ENCODE results near the gene FGF2.
"Not testable (repeated sequence)": the region's sequence is repeated elsewhere in the genome, so short reads cannot be mapped to it uniquely, and the experiment has no call there.

The FGF2 gene

DNA sequence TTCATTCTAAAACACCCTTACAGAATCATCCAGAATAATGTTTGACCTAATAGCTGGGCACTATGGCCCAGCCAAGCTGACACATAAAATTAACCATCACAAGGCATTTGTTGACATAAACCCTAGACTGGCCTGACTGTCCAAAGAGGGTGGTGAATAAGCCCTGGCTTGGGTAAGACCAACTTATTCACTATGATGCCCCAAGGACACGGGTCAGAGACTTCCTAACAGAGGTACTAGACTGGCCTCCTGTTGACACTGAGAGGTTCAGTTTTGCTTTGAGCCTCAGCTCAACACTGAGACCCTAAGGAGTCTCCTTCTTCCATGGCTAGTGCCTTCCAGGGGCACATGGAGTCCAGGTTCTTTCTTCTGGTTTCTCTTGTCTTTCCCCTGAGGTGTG, 21.3 kb downstream of the FGF2 start:
- no peak for DNase-seq (ENCODE audit: low spot score)

DNA sequence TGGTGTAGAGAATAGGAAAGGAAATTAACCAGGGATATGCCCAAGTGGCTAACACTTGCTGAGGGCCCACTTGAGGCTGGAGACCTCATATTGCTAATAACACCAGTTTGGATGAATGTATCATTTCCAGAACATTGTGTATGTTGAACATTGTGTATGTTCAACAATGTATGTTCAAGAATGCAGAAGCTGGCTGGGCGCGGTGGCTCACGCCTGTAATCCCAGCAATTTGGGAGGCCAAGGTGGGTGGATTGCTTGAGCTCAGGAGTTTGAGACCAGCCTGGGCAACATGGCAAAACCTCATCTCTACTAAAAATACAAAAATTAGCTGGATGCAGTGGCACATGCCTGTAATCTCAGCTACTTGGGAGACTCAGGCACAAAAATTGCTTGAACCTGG, 23.2 kb downstream of the FGF2 start:
- not testable (repeated sequence) for DNase-seq (ENCODE audit: low spot score)

DNA sequence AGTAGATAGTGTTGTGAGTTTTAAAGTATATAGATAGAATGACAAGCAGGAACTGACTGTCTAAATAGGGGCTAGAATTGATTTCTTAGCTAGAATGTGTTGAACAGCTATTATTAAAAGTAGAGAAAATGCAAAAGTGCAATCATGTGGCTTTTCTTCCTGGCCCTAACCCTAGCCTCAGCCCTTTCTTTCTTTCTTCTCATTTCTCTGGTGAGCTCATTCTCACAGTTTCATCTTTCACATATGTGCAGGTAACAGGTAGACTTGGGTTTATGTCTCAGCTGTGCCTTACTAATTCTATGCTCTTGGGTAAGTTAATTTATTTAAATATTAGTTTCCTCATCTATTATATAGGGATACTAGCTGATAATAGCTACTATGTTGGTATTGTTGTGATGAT, 24.9 kb downstream of the FGF2 start:
- DNase-seq (ENCODE audit: low spot score), result no peak

DNA sequence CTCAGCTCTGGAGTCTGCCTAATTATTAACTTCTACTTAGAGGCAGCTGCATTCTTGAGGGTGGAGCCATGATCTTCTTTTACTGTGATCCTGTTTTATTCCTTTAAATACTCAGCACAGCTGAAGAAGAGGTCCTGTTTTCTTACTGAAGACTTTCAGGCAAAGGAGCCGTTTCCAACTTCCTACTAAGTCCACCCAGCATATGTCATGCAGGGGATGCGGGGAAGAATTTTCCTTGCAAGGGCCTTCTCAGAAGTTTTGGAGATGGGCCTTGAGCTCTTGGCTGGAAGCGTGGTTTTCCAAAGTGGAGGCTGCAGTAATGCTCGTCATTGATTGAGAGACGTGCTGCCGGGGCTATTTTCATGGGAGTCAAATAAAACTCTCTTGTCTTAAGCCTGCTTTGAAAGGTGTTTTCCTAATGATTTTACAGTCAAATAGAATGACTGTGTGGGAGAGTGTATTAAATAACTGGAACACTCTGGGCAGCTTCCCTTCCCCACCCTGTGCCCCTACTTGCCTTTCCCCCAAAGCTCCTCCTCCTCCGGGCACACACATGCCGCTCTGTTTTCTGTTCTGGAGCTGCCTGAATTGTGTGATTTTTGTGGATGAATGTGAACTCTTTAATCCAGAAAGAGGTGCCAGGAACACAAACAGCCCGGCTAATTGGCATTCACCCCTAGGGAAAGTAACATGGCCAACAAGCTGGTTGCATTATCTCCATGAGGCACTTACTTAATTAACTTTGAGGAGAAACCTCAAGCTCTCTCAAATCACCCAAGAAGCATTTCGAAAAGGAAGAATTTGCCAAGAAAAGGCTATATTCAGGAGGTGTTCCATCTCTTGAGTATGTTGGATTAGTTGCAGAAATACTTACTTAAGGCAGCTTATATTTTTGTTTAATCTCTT, 28.1 kb downstream of the FGF2 start:
- DNase-seq (ENCODE audit: low spot score), result no peak

DNA sequence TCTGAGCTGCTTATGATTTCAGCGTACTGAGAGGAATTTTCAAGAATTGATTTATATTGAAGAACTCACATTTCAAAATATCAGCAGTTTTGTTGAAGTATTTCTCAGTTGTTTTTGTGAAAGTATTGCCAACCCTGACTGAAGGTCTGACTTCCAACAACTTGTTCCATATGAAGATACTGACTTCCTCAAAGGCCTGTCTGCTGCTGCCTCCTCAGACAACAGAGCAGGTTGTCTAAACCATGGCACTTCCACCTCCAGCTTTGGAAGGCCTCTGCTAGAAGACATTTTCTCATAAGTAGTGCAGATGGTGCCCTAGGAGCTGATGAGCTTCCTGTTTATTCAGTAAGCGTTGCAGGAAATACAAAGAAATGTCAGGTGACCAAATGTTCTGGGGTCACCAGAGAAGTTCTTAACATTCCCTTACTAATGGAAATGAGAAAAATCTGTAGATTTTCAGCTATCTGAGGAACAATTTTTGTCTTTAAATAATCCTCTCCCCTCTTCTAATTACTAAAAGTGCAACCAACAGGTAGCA, 28.8 kb downstream of the FGF2 start:
- DNase-seq (ENCODE audit: low spot score), result no peak

DNA sequence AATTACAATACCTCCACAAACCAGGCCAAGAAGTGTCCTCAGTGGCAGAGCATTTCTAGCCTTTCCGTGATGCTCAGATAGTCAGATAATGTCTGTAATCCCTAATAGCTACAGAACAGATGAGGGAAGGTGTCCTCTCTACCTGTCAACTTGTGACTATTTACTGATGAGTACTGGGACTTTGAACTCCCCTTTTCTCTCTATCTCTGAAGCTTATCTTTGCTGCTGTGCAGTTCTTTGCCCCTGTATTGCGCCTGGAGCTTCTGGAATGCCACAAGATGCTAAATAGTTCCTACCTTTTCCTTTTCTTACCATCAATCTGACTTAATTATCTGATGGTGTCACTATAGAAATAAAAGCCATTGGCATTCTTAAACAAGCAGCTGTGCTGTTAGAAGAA, 30.5 kb downstream of the FGF2 start:
- DNase-seq (ENCODE audit: low spot score), result no peak

DNA sequence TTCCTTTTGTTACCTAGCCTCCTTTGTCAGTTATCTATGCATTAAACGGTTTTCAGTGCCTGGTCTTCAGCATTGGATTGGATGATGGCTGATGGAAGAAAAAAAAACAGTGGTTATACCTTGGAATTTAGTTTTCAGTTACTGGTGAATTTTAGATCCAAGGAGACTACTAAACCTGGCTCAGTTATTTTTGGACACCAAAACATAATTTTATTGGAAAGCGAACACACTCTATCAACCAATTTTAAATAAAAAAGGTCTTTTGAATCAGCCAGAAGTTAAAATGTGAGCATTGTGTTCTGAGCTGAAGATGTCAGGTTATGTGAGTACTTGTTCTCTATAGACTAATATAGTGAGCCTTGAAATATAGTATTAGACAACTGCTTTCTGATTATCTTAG, 32.1 kb downstream of the FGF2 start:
- no peak for DNase-seq (ENCODE audit: low spot score)

DNA sequence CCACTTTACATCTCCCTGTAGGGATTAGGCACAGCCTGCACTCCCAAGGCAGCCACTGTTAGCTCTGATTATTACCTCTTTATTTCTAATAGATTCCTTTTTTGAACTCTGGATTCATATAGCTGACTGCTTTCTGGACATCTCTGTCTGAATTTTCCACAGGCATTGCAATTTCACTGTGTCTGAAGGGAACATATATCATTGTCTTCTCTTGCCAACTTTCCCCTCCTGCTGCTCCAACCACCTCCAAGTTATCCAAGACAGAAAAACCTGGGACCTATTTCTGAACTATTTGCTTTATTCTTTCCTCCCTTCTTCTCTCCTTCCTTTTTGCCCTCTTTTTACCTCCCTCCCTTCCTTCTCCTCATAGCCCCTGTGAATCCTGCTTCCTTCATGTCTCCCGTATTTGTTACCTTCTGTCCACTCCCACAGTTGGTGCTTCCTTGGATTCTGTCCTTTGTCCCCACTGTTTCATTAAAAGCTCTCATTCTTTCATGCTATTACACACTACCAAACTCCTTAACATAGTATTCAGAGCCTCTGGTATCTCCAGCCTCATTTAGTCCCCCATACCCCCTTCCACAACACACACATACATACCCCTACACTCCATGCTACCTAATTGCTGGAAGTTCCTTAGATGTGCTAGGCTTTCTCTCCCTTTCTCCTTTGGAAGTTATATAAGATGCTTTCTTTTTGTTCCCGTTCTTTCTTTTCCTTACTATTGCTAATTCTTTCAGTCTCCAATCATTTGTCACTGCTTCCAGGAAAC, 34.7 kb downstream of the FGF2 start:
- no peak for DNase-seq (ENCODE audit: low spot score)

DNA sequence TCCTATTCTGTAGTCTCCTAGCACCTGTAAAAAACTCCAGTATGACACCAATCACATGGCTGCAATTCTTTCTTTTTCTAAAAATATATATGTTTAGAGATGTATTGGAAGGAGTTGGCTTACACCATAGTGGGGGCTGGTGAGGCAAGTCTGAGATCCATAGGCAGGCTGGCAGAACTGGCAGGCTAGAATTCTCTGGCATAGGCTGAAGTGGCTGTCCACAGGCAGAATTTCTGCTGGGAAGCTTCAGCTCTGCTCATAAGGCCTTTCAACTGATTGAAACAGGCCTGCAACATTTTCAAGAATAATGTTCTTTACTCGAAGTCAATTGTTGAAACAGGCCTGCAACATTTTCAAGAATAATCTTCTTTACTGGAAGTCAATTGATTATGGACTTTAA, 37.0 kb downstream of the FGF2 start:
- no peak for DNase-seq (ENCODE audit: low spot score)

DNA sequence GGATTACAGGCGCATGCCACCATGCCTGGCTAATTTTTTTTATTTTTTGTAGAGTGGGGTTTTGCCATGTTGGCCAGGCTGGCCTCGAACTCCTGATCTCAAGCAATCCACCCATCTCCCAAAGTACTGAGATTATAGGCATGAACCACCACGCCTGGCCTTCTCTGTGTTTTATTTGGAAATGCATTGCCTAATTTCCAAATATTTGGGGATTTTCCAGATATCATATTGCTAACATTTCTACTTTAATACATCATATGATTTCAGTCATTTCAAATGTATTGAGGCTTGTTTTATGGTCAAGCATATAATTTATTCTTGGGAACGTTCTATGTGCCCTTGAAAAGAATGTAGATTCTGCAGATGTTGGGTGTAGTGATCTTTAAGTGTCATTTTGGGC, 38.8 kb downstream of the FGF2 start:
- no peak for DNase-seq (ENCODE audit: low spot score)

DNA sequence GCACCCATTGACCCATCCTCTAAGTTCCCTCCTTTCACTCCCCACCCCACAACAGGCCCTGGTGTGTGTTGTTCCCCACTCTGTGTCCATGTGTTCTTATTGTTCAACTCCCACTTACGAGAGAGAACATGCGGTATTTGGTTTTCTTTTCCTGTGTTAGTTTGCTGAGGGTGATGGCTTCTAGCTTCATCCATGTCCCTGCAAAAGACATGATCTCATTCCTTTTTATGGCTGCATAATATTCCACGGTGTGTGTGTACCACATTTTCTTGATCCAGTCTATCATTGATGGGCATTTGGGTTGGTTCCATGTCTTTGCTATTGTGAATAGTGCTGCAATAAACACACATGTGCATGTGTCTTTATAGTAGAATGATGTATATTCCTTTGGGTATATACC, 41.6 kb downstream of the FGF2 start:
- not testable (repeated sequence) for DNase-seq (ENCODE audit: low spot score)

DNA sequence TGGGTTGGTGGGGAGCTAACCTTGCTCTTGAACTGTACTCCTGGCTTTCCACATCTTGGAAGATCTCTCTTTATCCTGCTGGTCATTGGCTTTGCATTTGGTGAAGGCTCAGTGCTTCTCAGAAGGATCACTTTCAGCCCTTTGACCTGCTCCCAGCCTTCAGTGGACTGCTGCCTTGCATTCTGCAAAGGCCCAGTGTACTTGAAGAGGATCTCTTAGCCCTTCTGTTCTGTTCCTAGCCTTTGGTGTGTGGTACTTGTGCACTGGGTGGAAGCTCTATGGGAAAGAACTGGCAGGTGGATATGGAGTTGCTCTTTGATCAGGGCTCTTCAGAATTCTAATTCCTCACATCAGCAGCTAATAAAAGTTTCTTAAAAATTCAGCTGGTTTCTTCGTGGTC, 46.5 kb downstream of the FGF2 start:
- DNase-seq (ENCODE audit: low spot score), result no peak

DNA sequence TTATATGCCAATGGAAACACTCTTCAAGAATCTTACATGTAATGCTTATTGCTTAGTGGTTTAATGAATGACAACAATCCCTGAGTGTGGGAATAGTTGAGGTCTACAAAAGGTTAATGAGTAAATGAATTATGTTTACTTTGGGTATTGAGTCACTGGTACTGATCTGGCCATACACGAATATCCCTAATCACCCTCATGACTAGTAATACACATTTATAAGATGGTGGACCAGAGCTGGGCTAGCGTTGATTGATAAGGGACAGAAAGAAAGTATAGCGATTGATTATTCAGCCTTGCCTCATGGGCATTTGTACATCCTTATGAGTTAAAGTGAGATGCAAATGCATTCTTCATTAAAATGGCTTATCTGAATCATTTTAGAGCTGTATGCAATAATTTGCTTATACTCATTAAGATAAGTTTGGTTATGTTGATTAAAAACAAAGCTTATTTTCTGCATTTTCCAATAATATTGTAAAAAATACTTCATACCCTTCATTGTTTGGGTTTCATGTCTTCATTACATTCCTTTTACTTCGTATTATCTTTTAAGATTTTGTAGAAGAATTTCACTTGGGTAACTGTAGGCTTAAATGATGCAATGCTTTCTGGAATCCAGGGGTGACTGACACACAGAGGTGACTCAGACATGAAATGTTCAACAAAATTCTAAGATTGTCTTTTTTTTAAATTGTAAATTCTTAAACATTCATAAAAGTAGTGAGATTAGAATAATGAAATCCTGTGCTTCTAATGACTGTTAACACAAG, 47.4 kb downstream of the FGF2 start:
- DNase-seq (ENCODE audit: low spot score), result no peak

DNA sequence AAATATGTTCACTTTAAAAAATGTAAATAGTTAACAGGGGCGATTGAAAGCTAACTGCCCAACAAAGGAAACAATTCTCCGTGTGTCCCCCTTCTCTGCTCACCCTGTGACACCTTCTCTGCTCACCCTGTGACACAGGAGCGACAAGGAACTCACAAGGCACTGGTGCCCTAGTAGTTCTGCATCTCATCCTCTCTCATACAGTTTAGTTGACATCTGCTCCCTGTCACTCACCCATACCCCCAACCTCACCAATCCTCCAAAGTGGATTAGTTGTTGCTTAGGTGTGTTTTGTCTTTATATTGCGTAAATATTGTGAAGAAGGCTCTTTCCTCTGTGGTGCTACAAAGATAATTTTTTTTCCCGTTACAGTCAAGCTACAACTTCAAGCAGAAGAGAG, 49.3 kb downstream of the FGF2 start:
- DNase-seq (ENCODE audit: low spot score), result no peak

DNA sequence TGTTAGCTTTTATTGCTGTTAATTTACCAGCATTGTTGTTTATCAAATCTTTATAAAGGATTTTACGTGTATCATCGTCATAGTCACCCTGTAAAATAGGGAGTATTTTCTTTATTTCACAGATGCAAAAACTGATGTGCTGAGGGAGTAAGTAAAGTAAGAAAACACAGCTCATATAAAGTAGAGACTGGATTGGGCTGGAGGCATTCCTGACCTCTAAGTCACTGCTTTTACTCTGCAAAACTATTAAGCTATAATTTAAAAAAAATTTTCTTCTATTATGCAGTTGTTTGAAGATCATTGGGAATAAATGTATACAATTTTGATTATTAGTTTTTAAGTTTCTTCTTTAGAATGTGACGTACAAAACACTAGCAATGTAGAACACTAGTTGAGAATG, 49.8 kb downstream of the FGF2 start:
- DNase-seq (ENCODE audit: low spot score), result no peak

DNA sequence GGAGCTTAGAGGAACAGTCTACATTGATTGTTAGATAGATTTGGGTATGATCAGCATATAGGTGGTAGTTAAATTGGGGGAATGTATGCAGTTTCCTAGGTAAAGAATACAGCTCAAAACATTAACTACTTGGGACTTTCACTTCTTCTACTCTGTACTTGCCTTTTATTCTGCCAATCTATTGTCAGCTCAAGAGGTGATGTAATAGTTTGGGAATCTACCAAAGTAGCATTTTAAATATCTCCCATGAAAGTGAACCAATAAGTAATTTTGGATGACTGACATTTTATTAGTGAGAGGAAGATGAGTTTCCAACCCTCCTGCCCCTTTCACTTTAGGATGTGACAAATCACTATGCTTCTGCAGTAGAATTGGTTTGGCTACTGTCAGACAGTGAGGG, 52.4 kb downstream of the FGF2 start:
- DNase-seq (ENCODE audit: low spot score), result no peak

DNA sequence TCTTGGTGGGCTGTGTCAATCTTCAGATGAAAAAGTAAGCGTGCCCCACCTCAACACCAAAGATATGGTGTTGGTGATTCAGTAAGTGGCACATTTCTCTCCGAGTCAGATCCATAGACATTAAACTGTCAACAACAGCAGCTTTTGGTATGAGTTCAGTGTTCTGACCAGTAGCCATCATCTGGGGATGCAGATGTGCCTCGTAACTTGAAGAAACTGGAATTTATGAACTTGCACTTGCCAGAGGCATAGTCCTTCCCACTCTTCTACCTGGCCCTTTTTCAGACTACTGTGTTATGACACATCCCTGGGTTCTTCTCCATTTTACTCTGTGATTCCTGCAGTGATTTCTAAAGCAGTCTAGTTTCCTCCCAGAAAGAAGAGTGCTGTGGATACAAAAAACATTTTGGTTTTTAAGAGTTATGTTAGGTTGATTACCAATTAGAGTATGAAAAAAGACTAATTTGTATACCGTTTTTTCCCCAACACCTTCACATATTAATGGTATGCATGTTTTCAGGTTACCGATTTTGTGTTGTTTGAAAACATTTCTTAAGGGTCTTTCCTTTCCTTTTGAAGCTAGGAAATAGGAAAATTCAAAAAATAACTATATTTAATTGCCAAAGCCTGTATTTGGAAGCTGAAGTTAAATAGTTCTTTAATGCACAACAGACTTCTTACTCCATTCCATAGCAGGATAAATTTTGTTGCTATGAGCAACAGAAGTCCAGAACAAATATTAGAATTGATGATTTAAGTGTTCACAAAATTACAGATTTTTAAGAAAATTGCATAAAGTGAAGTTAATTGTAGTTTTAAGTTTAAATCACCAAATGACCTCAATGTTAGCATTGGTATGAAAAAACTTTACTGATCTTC, 56.5 kb downstream of the FGF2 start:
- DNase-seq (ENCODE audit: low spot score), result no peak

DNA sequence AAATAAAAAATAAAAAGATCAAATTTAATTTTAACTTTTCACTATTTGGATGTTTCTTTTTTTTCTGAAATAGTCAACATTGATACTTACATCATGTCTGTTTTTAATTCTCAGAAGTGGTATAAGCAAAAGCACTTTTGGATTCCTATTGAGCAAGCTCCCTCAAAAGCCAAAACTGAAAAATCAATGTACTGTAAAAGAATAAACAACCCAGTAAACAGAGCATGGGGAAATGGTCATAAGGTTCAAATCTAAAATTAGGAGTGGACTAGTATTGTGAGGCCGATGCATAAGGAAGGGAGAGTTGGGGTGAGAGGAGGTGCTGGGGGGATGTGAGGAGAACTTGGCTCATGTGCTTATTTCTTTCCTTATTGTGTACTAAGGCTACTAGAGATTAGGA, 57.9 kb downstream of the FGF2 start:
- DNase-seq (ENCODE audit: low spot score), result no peak

DNA sequence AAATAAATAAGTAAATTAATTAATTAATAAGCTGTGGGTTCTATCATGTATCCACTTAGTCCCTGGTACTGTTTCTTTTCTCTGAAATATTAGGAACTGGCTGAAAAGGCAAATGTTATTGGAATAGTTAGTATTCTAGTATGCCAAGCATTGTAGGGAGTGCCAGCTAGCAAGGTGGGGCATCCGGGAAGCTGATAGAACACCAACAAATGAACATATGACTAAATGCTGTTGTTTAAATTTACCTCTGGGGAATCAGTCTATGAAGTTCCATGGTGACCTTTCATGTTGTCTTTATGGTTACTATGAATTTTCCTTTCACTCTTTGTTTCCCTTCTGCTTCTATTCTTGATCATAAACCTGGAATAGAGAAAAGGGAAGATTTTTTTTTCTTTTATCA, 63.1 kb downstream of the FGF2 start:
- DNase-seq (ENCODE audit: low spot score), result no peak

DNA sequence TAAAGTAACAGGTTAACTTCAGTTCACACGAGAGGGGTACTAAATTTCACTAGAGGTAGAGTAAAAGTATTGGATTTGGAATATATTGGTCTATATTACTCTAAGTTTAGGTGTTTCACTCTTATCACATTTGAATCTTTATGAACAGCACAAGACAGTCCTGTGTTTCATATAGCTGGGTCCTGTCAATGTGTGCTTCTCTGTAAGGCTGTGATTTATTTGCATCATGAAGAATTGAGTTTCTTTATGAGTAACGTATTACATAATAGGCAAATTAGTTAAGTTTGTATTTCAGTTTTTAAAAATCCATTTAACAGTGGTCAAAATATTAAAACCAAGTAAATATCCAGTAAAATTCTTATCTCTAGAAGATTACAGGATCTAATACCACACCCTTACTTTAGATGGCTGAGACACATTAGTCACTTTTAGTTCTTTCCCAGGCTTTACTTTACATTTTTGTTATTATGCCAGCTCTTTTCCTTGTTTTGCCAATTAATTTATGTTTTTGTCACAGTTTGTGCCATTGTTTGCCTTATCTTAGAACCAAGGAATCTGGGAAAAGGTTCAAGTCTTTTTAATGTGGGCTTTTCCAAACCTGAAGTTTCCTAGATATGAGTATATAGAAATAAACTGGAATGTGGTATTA, 63.6 kb downstream of the FGF2 start:
- DNase-seq (ENCODE audit: low spot score), result no peak

DNA sequence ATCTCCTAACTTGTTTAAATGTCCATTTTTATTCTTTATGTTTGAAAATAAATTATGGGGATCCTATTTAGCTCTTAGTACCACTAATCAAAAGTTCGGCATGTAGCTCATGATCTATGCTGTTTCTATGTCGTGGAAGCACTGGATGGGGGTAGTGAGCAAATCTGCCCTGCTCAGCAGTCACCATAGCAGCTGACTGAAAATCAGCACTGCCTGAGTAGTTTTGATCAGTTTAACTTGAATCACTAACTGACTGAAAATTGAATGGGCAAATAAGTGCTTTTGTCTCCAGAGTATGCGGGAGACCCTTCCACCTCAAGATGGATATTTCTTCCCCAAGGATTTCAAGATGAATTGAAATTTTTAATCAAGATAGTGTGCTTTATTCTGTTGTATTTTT, 68.2 kb downstream of the FGF2 start:
- DNase-seq (ENCODE audit: low spot score), result no peak

Measured in hematopoietic multipotent progenitor cell treated with erythropoietin and hydrocortisone succinate and interleukin-3 and kit ligand, for 17 days (in vitro differentiated cells).